ENCODE data around the gene KRT71.

Gene KRT71

DNA sequence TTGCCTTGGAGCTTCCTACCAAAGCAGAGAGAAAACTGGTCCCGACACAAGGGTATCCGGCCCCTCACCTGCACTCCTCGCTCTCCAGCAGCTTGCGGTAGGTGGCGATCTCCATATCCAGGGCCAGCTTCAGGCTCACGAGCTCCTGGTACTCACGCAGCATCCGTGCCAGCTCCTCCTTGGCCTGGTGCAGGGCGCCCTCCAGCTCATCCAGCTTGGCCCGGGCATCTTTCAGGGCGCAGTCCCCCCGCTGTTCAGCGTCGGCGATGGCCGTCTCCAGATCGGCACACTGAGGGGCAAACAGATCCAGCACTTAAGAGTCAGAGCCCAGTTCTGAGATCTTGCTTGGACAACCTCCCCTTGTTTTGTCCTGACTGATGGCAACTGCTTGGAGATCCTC is 34.6 kb upstream of the KRT71 start:
- H3K27ac ChIP-seq (ENCODE audit: low read depth, low read length, poor library complexity, severe bottlenecking) = no peak overlapping the region
- no peaks in the 10 kb centered on the region for H3K79me2 ChIP-seq (ENCODE audit: insufficient read depth, low read length)

DNA sequence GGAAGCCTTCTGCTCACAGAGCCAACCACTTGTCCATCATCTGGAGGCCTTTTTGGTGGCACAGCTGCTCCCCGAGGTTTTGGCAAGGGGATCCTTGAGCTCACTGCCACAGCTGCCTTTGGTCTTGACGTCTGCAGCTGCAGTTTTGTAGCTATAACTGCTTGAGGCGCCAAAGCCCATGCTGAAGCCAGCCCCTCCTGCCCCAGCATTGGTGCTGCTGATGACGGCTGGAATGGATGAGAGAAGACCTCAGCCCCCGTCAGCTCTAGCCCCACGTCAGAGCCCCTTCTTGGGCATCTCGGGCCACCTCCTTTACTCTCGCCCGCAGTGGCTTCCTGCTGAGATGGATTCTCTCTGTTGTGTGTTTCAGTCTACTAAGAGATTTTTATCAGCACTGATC is 33.0 kb upstream of the KRT71 start:
- Histone ChIP-seq H4K20me1 (ENCODE audit: insufficient read depth, low read length) (no peaks in the 10 kb centered on the region), H3K36me3 (ENCODE audit: insufficient read depth, low read length) (no peaks in the 10 kb centered on the region), H3K27ac (ENCODE audit: low read depth, low read length, poor library complexity, severe bottlenecking) (no peak overlapping the region), H3K27me3 (ENCODE audit: insufficient read depth, low read length) (no peaks in the 10 kb centered on the region), H3K4me1 (ENCODE audit: insufficient read depth, low read length, severe bottlenecking) (no peaks in the 10 kb centered on the region), H3K9ac (ENCODE audit: low read length) (no peak overlapping the region), H3K79me2 (ENCODE audit: insufficient read depth, low read length) (no peaks in the 10 kb centered on the region), H3K9me2 (ENCODE audit: low read depth, low read length) (no peaks in the 10 kb centered on the region), H3F3A (ENCODE audit: insufficient read depth, low read length) (no peaks in the 10 kb centered on the region), H3K9me3 (ENCODE audit: low read length) (no peaks in the 10 kb centered on the region), H3K4me3 (ENCODE audit: low read depth, low read length, poor library complexity, severe bottlenecking) (no peak overlapping the region), H3K4me2 (ENCODE audit: low read length) (no peak overlapping the region), H2AFZ (ENCODE audit: low read length) (no peak overlapping the region)
- TF ChIP-seq CTCF (IDR thresholded peaks at IDR 0.05; ENCODE audit: low read length) (no peak), EZH2 (IDR thresholded peaks at IDR 0.05; ENCODE audit: borderline replicate concordance, low read length) (no peak)

More for the DNA sequence above, 34.6 kb upstream of the KRT71 start:
- Histone ChIP-seq H3F3A (ENCODE audit: insufficient read depth, low read length) (no peaks in the 10 kb centered on the region), H3K4me3 (ENCODE audit: low read depth, low read length, poor library complexity, severe bottlenecking) (no peak overlapping the region), H2AFZ (ENCODE audit: low read length) (no peak overlapping the region), H3K4me1 (ENCODE audit: insufficient read depth, low read length, severe bottlenecking) (no peaks in the 10 kb centered on the region), H3K27me3 (ENCODE audit: insufficient read depth, low read length) (no peaks in the 10 kb centered on the region), H3K9ac (ENCODE audit: low read length) (no peak overlapping the region), H3K4me2 (ENCODE audit: low read length) (no peak overlapping the region), H3K36me3 (ENCODE audit: insufficient read depth, low read length) (no peaks in the 10 kb centered on the region), H3K9me3 (ENCODE audit: low read length) (no peaks in the 10 kb centered on the region), H3K9me2 (ENCODE audit: low read depth, low read length) (no peaks in the 10 kb centered on the region), H4K20me1 (ENCODE audit: insufficient read depth, low read length) (no peaks in the 10 kb centered on the region)
- TF ChIP-seq CTCF (IDR thresholded peaks at IDR 0.05; ENCODE audit: low read length) (no peak), EZH2 (IDR thresholded peaks at IDR 0.05; ENCODE audit: borderline replicate concordance, low read length) (no peak)

- H3K4me3 ChIP-seq (ENCODE audit: low read depth, low read length, poor library complexity, severe bottlenecking) = no peak overlapping the region
- no peaks in the 10 kb centered on the region for H3F3A ChIP-seq (ENCODE audit: insufficient read depth, low read length)
- H4K20me1 ChIP-seq (ENCODE audit: insufficient read depth, low read length) = no peaks in the 10 kb centered on the region
- H3K27me3 ChIP-seq (ENCODE audit: insufficient read depth, low read length) = no peaks in the 10 kb centered on the region
- no peak overlapping the region for H3K4me2 ChIP-seq (ENCODE audit: low read length)
- H3K9ac ChIP-seq (ENCODE audit: low read length) = no peak overlapping the region
- H3K9me3 ChIP-seq (ENCODE audit: low read length) = no peaks in the 10 kb centered on the region
- H3K4me1 ChIP-seq (ENCODE audit: insufficient read depth, low read length, severe bottlenecking) = no peaks in the 10 kb centered on the region
- no peak overlapping the region for H2AFZ ChIP-seq (ENCODE audit: low read length)
- H3K9me2 ChIP-seq (ENCODE audit: low read depth, low read length) = no peaks in the 10 kb centered on the region
- no peaks in the 10 kb centered on the region for H3K36me3 ChIP-seq (ENCODE audit: insufficient read depth, low read length)
- H3K79me2 ChIP-seq (ENCODE audit: insufficient read depth, low read length) = no peaks in the 10 kb centered on the region
- no peak overlapping the region for H3K27ac ChIP-seq (ENCODE audit: low read depth, low read length, poor library complexity, severe bottlenecking)
- TF ChIP-seq EZH2 (IDR thresholded peaks at IDR 0.05; ENCODE audit: borderline replicate concordance, low read length) (no peak), CTCF (IDR thresholded peaks at IDR 0.05; ENCODE audit: low read length) (no peak)
Measured at GRCh38 chr12:52585066-52585465, 32.1 kb upstream of the KRT71 start.

All from OCI-LY1 (cell line).